GM12873 (cell line): ENCODE data around the gene INAFM2.
A peak's percentile ranks its signal among the peaks of the same experiment; 100 is the strongest.

Experiments used
- CTCF ChIP-seq: IDR thresholded peaks from 2 replicates; pipeline ENCODE4 v1.5.1; 2012; ENCODE audit warnings: low read depth, mild to moderate bottlenecking, moderate library complexity, low read length, control low read depth; ENCODE audit not compliant: insufficient read depth; ENCODE audit errors: missing control alignments

Gene INAFM2

DNA sequence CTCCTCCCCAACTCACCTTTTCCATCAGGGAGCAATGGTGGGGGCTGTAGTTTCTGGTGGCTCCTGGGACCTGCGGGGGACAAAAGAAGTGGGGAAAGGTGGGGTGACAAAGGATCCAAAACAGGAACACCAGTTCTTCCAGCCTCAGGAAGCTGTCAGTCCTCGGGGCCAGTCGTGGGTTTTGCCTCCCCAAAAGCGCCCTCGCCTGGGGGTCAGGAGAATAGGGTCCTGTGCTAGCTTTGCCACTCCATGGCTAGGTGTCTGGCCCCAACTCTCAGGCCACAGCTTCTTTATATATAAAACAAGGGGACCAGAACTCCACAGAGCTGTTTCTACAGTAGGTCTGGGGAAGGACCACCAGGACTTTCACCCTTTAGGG is 13.2 kb downstream of the INAFM2 start:
- TF ChIP-seq CTCF = peak; percentile 56

GRCh38 chr15:40337597-40337996 is 14.1 kb downstream of the INAFM2 start:
- no peak for TF ChIP-seq CTCF

DNA sequence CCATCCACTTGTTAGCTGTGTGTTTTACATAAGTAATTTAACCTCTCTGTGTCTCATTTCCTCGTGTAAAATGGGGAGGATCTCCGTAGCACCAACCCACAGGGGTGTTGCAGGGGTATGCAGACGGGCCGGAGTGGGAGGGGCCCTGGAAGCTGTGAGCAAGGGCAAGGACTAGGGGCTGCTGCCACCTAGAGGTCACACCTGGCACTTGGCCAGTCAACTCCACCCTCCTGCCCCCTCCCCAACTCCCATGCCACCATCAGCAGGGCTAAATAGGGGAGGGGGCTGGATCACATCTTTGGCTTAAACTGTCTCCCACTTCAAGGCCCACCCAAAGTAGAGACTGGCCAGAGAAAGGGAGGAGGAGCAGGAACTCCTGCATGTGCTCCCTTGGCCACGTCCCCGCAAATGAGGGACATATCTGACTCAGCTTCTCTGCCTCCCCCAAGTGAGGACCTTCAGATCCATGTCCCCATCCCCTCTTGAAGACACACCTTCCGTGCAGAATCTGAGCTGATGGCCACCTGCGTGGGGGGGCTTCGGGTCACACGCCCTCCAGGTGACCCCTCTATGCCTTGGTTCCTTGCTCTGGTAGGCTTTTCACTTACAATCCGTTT is 14.7 kb downstream of the INAFM2 start:
- TF ChIP-seq CTCF = peak; percentile 97

DNA sequence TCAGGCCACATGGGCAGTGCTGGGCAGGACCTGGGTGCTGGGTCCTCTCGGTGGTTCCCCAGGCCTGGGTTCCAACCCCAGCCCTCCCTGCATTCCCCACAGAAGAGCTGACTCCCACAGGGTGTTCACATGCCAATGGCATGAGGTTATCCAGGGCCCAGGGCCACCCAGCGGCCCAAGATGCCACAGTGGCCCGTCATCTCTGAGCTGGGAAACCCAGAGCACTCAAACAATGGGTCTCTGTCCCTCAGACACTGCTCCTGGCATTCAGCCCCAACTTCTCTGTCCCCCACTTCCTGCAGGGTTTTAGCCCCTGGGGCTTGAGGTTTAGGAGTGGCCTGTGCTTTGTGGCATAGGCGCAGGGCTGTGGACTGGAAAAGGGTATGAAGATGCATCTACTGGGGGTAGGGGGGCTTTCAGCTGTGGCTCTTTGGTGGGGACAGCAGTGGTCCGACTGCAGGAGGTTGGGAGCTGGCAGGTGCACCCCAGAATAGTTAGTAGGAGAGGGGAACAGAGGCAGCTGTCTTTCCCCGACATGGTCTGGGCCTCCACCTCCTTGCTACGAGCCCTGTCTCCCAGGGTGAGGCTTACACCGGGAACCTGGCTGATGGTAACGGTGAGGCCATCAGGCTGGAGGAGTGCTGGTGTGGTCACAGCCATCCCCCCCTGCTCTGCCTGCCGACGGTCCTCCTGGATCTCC is 15.6 kb downstream of the INAFM2 start:
- no peak for TF ChIP-seq CTCF

- TF ChIP-seq CTCF = no peak
Observed at GRCh38 chr15:40339621-40339945, 16.1 kb downstream of the INAFM2 start.

DNA sequence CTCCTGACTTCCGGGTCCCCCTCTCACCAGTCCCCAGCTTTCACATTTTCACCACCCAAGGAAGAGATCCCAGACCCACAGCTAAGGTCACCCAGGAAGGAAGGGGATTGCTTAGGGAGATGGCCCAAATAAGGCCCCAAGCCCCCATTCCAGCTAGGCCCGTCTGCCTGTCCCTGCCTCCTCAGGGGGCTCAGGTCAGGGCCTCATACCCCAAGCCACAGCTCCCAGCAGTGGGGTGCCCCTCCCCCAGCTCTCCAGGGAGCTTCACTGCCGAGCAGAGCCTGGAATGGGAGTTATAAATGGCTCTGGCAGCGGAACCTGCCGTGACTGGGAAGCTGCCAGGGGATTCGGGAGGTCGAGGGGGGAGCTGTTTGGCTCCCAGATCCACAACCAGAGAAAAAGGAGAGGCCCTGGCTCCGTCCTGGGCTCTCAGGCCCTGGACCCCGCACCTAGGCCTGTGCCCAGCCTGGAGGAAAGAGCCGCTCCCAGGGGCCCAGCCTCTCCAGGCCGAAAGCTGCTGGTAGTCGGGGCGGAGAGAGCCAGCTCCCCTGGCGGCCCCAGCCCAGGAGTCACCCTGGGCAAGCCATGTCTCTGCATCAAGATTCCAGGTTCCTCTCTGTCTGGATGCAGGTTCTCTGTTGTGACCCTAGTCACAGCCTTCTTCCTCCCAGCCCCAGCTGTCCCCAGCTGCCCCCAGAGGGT is 16.7 kb downstream of the INAFM2 start:
- TF ChIP-seq CTCF = no peak

- TF ChIP-seq CTCF = no peak
Observed at GRCh38 chr15:40340740-40341400, 17.4 kb downstream of the INAFM2 start, which contains the start of gene CCDC9B. TSS of gene CCDC9B (minus strand) at chr15:40340939. CDS start at chr15:40340819, 120 bp downstream.
